Inferior parietal cortex (tissue), 1 donor: ENCODE data around the gene KREMEN1.
"Not testable (repeated sequence)": the region's sequence is repeated elsewhere in the genome, so short reads cannot be mapped to it uniquely, and the experiment has no call there.

Source experiments
- DNase-seq: peaks from one replicate; pipeline ENCODE4 v3.0.0-alpha.2; 2016; ENCODE audit errors: extremely low spot score

Gene KREMEN1

DNA sequence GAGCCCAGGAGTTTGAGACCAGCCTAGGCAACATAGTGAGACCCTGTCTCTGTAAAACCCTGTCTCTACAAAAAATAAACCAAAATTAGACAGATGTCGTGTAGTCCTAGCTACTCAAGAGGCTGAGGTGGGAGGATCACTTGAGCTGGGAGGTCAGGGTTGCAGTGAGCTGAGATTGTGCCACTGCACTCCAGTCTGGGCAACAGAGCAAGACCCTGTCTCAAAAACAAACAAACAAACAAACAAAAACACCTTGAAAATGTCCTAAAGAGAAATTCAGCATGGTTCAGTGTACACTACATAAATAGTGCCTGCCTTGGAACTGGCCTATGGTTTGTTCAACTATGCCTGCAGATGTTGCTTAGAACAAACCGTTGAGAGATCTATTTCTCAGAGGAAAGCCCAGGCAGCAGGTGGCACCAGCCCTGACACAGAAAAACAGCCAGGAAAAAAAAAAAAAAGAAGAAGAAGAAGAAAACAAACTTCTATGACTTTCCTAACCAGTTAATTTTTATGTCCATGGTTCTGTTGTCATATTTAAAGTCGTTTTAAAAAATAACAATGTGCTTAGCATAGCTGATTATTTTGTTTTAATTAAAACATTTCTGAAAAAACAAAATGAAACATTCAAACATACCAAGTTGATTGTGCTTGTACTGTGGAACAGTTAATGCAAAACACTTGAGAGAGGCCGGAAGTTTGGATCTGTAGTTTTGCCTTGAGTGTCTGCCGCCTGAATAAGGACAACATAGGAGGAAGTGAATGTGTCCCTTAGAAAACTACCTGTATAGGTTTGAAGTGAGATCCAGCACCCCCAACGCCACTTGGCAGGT lies 5.4 kb downstream of the KREMEN1 start:
- DNase-seq: no peak

DNA sequence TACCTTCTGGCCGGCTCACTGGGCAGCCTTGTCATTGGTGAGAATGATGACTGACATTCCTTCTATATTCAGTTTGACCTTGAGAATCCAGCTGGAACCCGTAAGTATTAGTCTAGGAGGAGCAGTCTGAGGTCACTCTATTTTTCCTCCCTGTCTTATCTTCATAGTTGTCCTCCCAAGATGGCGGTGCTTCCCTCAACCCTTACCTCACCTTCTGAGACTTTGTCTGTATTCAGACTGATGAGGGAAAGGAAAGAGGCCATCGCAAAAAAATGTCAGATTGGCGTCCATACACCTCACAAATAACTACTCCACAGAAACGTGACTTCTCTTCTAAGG lies 6.0 kb downstream of the KREMEN1 start:
- DNase-seq: no peak

DNA sequence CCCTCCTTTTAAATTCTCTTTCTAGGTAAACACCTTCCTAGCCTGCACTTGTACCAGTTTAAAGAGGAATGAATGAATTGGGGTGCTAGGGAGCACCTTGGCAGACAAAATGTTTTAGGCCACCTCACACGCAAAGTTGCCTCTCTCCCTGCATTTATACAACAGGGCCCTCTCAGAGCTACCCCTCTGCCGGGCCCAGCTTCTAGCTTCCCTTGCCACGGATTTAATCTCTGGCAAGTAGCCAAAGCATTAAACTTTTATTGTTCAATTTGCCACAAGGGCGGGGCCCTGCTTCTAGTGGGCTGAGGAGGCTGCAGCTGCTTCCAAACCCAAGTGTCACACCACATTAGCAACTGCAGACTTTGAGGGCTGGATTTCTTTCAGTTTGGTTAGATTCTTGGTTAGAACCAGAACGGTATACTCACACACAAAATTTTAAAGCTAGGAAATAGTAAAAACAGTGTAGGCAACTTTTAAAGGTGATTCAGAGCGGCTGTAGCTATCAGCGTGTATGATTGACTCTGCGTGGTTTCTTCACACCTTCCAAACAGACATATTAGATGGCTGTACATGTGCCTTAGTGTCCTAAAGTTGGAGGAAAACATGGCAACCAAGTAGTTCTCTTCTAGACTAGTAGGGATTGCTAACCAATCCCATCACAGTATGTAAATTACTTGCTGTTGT lies 6.5 kb downstream of the KREMEN1 start:
- DNase-seq: no peak

DNA sequence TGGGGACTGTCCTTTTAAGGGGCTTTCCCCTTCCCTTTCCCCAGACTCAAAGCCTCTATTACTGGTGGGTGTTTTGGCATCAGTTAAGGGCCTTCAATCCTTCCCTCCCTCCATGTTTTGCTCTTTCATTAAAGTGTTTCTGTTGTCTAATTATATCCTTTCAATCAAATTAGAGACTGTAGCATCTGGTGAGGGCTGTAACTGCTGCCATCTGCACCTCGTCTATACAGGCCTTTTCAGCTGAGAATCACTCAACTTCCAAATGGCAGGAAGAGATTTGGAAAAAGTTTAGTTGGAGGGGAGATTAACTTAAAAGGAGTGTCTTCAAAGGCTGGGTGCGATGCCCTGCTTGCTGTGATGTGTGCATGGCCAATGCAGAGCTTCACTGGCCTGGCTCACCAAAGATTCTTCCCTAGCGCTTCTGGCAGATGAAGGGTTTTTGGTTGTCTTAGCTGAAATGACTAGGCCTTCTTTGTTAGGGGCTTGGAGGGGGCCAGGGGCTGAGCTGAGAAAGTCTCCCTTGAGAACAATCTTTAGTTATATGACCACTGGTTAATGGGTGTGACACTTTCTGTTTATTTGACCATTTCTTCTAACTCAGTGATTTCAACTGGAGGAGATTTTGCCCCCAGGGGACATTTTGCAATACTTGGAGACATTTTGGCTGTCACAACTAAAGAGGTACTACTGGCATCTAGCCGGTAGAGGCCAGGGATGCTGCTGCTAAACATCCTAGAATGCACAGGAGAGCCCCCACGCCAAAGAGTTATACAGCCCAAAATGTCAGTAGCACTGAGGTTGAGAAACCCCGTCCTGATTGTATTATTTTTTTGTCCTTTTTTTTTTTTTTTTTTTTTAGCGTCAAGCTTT lies 7.5 kb downstream of the KREMEN1 start:
- DNase-seq: no peak

DNA sequence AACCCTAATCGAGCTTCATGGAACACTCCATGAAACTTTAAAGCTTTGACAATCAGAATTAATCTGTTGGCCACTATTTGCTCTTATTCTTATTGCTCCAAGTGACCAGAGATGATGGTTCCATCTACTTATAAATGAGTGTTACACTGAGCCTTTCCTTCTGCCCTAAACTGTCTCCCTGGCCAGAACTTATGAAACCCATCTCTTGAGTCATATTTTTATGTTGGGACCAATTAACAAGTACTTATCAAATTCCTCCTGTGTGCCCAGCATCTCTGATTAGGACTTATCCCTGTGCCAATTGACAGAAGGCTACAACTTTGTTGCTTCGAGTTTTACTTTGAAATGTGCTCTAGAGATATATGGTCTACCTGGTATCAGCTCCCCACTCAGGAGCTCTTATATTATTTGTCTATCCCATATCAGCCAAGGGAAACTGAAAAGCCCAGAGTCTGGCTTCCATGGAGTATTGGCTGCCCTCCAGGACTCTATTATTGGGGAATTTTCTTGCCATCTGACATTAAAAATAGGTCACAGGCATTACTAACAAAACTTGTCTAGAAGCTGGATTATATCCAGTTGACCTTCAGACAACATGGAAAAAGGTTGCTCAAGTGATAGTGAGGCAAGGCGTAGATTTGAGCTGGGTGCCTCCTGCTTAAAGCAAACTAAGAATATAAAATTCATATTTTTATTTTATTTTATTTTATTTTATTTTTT lies 8.8 kb downstream of the KREMEN1 start:
- DNase-seq: no peak

DNA sequence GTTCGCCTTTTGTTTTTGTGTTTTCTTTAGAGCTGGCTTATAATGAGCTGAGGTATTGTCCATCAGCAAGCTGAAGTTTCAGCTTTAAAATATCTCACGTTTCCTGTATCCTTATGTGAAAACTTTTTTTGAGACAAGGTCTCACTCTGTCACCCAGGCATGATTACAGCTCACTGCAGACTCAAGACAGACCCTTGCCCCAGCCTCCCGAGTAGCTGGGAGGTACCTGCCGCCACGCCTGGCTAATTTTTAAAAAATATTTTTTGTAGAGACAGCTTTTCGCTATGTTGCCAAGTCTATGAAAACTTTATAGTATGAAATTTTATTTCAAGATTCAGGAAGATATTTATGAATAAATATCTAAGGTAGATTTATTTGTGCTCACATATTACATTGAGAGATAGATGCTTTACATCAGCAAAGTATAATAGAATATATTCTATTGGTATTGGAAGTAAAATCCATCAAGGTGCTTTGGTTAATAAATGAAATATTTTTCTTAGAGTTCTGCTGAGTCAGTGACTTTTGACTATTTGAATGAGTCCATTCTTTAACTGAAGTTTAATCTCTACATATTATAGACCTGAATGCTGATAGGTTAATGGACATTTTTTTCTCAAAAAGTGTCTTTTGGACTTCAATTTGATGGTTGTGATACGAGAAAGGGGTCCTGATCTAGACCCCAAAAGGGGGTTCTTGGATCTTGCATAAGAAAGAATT lies 10.2 kb downstream of the KREMEN1 start:
- DNase-seq: no peak

DNA sequence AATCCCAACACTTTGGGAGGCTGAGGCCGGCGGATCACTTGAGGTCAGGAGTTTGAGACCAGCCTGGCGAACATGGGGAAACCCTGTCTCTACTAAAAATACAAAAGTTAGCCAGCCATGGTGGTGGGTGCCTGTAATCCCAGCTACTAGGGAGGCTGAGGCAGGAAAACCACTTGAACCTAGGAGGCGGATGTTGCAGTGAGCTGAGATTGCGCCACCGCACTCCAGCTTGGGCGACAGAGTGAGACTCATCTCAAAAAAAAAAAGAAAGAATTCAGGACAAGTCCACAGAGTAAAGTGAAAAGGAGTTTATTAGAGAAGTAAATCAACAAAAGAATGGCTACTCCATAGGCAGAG lies 10.7 kb downstream of the KREMEN1 start:
- DNase-seq: not testable (repeated sequence)

DNA sequence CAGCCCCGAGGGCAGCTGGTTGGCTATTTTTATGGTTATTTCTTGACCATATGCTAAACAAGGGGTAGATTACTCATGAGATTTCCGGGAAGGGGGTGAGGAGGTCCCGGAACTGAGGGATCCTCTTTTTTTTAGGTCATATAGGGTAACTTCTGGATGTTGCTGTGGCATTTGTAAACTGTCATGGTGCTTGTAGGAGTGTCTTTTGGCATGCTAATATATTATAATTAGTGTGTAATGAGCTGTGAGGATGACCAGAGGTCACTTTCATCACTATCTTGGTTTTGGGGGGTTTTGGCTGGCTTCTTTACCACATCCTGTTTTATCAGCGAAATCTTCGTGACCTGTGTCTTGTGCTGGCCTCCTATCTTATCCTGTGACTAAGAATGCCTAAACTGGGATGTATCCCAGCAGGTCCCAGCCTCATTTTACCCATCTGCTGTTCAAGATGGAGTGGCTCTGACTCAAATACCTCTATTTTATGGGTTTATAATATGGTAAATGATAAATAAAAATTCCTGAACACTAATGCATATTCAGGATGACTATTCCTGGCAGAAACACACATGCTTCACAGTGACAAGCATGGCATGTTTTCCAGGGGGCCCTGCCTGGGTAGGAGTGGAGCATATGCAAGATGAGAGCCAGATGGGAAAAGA lies 11.2 kb downstream of the KREMEN1 start:
- DNase-seq: no peak

DNA sequence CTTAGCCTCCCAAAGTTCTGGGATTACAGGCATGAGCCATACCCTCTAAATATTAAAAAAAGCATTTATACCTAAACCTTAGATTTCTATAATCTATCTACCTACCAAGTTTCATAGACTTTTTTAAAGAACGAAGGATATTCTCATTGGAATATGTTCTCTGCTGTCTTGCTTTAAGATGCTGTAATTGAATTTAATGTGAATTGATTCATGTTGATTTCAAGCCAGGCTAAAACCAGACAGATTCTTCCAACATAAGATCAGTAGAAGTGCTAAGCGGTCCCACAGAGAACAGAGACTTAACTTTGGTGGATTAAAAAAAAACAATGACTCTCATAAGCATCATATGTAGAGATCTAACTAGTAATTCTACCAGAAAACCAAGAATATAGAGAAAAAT lies 14.2 kb downstream of the KREMEN1 start:
- no peak for DNase-seq

DNA sequence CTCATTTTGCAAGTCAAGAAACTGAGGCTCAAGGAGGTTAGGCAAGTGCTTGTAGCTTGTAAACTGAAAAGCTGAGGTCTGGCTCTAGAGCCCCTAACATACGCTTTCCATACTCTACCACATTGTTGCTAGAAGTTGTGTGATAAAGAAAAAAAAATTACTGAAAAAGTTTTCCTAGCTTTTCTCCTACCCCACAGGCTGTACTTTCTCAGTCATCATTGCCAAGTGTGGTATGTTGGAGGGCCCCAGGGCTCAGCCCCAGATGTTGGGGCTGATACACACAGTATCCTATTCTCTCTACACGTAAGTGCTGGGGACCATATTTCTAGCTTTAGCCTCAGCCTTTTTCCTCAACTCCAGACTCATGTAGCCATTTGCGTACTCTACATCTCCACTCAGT lies 16.0 kb downstream of the KREMEN1 start:
- DNase-seq: no peak

DNA sequence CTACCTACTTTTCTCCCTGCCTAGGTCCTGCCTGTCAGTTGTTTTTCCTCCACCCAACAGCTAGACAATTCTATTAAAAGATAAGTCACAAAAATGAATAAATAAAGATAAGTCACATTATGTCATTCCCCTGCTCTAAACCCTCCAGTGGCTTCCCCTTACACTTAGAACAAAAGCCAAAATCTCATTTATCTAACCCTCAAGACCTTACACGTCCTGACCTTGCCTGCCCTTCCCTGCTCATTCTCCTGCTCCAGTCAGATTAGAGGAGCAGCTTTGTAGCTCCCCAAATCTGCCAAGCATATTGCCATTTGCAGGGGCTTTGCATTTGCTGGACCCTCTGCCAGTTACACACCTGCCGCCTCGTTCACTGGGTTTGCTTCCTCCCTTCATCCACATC lies 16.7 kb downstream of the KREMEN1 start:
- no peak for DNase-seq

DNA sequence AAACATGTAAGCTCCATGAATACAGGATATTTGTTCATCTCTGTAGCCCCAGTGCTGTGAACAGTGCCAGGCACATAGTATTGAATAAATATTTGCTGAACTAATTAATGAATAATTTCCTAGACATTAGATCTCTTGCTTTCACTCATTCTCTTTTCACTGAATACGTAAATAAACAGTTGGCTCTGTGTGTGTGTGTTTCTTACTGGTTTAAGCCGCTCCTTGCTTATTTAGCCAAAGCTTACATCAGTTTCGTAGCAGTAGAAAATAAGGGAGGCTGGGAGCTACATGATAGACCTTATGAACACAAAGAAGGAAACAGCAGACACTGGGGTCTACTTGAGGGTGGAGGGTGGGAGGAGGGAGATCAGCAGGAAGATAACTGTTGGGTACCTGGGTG lies 17.2 kb downstream of the KREMEN1 start:
- no peak for DNase-seq

DNA sequence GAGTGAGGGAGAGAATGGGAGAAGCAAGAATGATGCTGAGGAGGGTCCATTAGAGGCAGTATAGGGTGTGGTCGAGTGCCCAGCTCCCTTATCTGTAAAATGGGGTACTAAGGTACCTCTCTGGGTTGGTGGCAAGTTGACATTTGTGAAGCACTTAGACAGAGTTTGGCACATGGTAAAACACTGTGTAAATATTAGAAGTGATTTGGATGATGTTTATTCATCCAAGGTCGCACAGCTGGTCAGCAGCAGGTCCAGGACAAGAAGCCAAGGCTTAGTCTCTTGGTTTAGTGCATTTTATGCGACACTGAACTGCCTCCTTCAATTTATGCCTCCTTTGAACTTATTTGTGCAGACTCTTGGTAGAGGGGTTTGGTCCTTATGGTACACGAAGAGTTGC lies 19.4 kb downstream of the KREMEN1 start:
- no peak for DNase-seq

DNA sequence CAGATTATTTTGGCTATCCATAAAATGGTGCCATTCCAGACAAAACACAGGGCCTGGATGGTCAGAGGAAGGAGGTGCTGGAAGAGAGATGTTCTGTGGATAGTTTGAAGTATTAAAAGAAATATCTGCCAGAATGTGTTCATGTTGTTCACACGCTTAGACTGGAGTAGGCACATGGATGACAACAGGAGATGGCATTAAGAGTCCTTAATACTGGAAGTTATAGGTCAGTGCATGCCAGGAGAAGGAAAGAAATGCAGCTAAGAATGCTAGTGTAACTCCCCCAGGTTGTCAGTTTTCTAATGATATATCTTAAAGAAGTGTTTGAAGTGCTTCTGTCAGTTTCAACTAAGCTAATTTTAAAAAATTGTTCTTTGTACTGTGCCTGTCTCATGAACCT lies 20.2 kb downstream of the KREMEN1 start:
- no peak for DNase-seq

DNA sequence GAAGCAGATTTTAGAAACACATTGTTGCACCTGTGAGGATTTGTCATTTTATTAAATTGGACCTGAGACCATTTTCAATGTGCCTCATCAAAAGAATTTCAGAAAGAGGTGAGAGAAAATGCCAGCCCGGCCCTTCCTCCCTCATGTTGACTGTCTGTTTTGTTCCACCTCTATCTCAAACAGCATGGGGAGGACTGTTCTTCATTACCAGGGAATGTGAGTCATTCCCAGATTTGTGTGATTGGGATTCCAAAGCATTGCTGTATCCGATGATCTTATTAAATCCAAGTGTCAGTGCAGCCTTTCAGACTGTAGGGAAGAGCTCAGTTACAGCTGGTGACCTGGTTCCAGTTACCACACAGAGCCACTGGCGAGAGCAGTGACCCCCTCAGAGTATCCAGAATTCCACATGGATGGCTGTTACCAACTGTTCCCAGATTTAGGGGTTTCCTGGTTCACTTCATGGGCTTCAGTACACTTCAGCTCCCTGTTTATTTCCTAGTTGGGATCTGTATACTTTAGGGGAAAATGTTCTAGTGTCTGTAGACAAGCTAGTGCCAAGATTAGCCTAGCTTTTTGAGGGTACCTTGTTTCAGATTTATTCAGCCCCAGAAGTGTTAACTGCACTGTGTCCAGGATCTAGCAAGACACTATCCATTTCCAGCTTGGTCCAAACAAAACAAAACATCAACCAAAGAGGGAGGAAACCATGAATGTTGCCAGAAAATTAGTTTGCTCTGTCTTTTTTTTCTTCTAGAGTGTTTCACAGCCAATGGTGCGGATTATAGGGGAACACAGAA lies 20.9 kb downstream of the KREMEN1 start:
- DNase-seq: no peak

DNA sequence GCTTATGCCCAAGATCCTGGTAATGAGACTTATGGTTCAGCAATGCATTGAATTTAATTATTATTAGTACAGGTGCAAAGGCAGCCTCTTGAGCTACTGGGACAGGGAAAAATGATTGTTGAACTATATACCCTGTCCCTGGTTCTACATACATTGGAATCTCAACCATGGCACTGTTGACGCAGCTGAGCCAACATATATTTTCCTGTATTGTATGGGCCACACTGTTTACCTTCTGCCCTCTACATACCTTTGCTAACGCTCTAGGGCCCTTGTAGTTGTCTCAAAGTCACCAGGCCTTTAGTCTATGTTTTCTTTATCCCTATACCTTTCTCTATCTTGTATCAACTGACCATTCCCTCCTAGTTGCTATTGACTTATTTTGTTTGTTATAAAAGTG lies 22.6 kb downstream of the KREMEN1 start:
- no peak for DNase-seq

DNA sequence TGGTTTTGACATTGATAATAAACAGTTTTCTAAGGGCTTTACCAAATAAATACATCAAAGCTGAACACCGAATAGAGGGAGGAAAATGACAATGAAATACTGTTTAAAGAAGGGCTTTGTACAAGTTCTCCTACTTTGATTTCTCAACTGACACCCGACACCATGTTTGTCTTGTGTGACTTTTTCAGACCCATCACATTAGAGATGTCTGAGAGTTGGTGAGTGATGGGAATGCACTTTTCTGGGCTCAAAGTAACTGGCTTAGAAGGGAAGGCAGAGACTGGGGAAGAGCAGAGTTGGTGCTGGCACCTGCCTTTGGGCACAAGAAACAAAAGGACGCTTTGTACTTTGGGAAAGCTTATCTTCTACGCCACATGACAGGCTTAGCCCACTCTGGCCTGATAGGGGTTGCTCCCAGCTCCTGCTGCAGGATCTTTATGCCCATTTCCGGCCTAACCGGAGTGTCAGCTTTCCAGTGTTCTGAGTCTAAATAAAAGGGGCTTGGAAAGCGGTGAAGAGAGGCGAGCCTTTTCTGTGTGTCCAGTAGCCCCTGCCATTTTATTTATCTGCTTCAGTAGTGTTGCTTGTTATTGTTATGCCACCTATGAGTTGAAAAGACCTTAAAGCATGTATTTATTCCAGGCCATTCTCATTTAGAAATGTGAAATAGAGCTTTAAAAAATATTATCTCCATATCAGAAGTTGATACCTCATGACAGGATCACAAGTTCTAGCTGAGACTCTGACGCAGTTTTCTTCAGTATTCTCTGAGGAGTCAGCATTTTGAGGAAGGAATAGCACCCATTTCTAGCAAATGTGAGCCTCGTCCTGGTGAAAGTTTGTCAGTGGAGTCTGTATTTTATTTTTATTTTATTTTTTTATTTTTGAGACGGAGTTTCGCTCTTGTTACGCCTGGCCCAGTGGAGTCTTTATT lies 24.2 kb downstream of the KREMEN1 start:
- peak; percentile 42 for DNase-seq

DNA sequence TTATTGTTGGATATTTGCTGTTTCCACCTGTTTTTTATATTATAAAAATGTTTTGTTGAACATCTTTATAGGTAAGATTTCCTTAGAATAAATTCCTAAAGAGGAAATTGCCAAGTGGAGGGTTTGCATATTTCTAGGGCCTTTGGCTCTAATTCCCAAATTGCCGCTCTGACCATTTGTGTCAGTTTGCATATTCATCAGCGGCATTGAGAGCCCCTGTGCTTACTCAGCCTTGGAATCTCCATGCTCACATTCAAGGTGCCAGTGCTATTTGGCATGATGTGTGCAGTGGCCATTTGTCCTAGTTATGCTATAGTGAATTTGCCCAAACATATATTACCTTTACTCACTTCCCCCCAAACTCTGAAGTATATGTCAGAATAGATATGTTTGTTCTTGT lies 25.5 kb downstream of the KREMEN1 start:
- no peak for DNase-seq

DNA sequence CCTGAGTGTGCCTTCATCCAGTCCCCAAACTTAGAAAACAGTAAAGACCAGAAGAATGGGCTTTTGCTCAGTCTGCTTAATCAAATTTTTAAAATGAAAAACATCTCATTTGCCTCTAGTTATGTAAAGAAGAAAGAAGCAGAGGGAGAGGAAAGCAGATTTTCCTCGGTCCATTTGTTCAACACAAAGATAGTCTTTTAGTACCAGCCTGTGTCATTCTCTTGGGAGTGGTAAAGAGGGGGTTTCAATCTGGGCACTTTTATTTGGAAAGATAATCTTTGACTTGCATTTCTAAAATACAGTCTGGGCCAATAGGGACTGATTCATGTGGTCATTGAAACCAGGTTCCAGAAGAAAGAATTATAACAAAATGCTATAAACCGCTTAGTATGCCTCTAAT lies 29.5 kb downstream of the KREMEN1 start:
- no peak for DNase-seq
